ENCODE data around the gene C1orf159.
A peak's percentile ranks its signal among the peaks of the same experiment; 100 is the strongest.

DNA sequence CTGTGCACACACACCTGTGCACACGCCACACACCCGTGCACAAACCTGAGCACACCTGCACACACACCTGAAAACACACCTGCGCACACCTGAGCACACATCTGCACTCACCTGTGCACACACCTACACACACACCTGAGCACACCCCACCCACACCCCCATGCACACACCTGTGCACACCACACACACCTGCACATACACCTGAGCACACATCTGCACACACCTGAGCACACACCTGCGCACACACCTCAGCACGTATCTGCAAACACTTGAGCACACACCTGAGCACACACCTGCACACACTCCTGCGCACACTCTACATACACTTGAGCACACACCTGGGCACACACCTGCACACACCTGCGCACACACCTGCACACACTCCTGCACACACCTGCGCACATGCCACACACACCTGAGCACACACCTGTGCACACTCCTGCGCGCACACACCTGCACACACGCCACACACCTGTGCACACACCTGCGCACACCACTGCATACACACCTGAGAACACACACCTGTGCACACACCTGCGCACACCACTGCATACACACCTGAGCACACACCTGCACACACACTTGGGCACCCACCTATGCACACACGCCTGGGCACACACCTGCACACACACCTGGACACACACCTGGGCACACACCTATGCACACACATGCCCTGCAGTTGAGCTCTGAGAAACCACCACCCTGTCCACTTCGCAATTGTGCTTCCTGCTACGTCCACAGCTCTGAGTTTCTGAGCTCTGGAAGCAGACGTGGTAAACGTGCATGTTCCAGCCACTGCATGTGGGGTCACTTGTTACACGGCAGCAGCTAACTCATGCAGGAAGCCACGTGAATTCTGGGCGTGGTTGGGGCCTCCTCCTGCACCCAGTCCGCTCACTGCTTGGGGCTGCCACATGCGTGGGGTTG is 8.0 kb upstream of the C1orf159 start:
- TF ChIP-seq, protein P1, sequence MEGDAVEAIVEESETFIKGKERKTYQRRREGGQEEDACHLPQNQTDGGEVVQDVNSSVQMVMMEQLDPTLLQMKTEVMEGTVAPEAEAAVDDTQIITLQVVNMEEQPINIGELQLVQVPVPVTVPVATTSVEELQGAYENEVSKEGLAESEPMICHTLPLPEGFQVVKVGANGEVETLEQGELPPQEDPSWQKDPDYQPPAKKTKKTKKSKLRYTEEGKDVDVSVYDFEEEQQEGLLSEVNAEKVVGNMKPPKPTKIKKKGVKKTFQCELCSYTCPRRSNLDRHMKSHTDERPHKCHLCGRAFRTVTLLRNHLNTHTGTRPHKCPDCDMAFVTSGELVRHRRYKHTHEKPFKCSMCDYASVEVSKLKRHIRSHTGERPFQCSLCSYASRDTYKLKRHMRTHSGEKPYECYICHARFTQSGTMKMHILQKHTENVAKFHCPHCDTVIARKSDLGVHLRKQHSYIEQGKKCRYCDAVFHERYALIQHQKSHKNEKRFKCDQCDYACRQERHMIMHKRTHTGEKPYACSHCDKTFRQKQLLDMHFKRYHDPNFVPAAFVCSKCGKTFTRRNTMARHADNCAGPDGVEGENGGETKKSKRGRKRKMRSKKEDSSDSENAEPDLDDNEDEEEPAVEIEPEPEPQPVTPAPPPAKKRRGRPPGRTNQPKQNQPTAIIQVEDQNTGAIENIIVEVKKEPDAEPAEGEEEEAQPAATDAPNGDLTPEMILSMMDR (conservative IDR thresholded peaks at IDR 0.05 in 1 of 2, IDR thresholded peaks at IDR 0.05 in 1 of 2; ENCODE audit: low read depth in 1 of 2, low read length in 2 of 2), result no peak
- TF ChIP-seq EZH2 (IDR thresholded peaks at IDR 0.05; ENCODE audit: low read length, missing control alignments), result peak; percentile 37
